ENCODE results near the gene ZNF439. TPM values are rescaled to one million over a fixed set of nuclear protein-coding genes. Genes with fewer than 3 reads are reported as not detected.
"Not testable (repeated sequence)": the region's sequence is repeated elsewhere in the genome, so short reads cannot be mapped to it uniquely, and the experiment has no call there.

ZNF439 gene
- total RNA-seq, 1 donor from 2014 or later: 8.8 TPM

DNA sequence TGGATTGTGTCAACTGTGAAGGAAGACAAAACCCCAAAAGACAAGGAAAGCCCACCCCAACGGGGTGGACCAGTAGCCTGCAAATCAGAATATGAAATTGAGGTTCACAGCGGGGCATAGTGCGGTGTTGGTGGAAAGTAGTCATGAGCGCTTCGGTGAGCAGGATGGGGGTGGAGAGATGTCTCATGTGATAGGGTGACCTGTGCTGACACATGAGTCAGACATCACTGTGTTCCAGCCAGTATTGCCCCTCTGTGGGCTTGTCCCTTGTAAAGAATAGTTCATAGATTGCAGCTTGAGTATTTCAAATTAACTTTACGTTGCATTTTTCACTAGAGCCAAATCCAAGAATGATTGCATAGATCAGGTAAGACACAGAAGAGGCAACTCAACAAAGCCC, 46.3 kb downstream of the ZNF439 start:
- no peak for DNase-seq (ENCODE audit: low spot score in 2 of 2, unreplicated experiment in 2 of 2)
- Mint-ChIP-seq H3K27ac (no peak overlapping the region), H3K4me1 (peaks cover 5% of the 10 kb centered on the region), H3K36me3 (peaks cover 84% of the 10 kb centered on the region), H3K9me3 (peaks cover 44% of the 10 kb centered on the region), H3K27me3 (ENCODE audit: low read depth) (no peaks in the 10 kb centered on the region), H3K4me3 (no peak overlapping the region)
- TF ChIP-seq, protein P1, sequence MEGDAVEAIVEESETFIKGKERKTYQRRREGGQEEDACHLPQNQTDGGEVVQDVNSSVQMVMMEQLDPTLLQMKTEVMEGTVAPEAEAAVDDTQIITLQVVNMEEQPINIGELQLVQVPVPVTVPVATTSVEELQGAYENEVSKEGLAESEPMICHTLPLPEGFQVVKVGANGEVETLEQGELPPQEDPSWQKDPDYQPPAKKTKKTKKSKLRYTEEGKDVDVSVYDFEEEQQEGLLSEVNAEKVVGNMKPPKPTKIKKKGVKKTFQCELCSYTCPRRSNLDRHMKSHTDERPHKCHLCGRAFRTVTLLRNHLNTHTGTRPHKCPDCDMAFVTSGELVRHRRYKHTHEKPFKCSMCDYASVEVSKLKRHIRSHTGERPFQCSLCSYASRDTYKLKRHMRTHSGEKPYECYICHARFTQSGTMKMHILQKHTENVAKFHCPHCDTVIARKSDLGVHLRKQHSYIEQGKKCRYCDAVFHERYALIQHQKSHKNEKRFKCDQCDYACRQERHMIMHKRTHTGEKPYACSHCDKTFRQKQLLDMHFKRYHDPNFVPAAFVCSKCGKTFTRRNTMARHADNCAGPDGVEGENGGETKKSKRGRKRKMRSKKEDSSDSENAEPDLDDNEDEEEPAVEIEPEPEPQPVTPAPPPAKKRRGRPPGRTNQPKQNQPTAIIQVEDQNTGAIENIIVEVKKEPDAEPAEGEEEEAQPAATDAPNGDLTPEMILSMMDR (IDR thresholded peaks at IDR 0.05; ENCODE audit: unreplicated experiment): no peak

DNA sequence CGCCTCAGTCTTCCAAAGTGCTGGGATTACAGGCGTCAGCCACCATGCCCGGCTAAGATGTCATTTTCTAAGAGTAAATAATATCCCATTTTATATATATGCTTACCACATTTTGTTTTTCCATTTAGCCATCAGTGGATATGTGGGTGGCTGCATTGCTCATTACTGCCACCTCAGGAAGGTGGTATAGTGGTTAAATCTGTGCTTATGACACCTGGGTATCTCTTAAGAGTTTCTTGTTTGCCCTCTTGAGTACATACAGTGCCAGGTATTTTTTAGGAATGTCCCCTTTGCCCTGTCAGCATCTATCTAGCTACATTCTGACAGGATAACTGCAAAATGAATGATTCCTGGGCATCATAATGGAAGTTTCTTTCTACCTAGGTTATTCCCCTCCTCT, 53.7 kb downstream of the ZNF439 start:
- Mint-ChIP-seq H3K36me3 (peaks cover 85% of the 10 kb centered on the region), H3K27me3 (ENCODE audit: low read depth) (no peaks in the 10 kb centered on the region), H3K9me3 (peaks cover 58% of the 10 kb centered on the region), H3K27ac (no peak overlapping the region), H3K4me1 (no peaks in the 10 kb centered on the region), H3K4me3 (no peak overlapping the region)
- DNase-seq (ENCODE audit: low spot score in 2 of 2, unreplicated experiment in 2 of 2): no peak
- TF ChIP-seq, protein P1 (IDR thresholded peaks at IDR 0.05; ENCODE audit: unreplicated experiment): no peak

DNA sequence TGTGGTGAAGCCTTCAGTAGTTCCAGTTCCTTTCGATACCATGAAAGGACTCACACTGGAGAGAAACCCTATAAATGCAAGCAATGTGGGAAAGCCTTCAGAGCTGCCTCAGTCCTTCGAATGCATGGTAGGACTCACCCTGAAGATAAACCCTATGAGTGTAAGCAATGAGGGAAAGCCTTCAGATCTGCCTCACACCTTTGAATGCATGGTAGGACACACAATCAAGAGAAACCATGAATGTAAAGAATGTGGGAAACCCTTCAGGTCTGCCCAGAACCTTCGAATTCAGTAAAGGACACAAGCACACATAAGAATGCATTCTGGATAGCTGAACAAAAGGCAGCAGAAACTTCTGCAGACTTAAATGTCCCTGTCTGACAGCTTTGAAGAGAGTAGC, 57.4 kb downstream of the ZNF439 start:
- no peak for DNase-seq (ENCODE audit: low spot score in 2 of 2, unreplicated experiment in 2 of 2)
- Mint-ChIP-seq H3K9me3 (peaks cover 59% of the 10 kb centered on the region), H3K27ac (no peak overlapping the region), H3K4me3 (no peak overlapping the region), H3K36me3 (peaks cover 86% of the 10 kb centered on the region), H3K27me3 (ENCODE audit: low read depth) (no peaks in the 10 kb centered on the region), H3K4me1 (no peaks in the 10 kb centered on the region)
- TF ChIP-seq, protein P1 (IDR thresholded peaks at IDR 0.05; ENCODE audit: unreplicated experiment): no peak

DNA sequence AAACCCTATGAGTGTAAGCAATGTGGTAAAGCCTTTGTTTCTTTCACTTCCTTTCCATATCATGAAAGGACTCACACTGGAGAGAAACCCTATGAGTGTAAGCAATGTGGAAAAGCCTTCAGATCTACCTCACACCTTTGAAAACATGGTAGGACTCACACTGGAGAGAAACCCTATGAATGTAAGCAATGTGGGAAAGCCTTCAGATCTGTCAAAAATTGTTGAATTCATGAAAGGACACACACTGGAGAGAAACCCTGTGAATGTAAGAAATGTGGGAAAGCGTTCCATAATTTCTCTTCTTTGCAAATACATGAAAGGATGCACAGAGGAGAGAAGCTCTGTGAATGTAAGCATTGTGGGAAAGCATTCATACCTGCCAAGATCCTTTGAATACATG, 63.4 kb downstream of the ZNF439 start:
- peaks cover 51% of the 10 kb centered on the region for H3K9me3 Mint-ChIP-seq

DNA sequence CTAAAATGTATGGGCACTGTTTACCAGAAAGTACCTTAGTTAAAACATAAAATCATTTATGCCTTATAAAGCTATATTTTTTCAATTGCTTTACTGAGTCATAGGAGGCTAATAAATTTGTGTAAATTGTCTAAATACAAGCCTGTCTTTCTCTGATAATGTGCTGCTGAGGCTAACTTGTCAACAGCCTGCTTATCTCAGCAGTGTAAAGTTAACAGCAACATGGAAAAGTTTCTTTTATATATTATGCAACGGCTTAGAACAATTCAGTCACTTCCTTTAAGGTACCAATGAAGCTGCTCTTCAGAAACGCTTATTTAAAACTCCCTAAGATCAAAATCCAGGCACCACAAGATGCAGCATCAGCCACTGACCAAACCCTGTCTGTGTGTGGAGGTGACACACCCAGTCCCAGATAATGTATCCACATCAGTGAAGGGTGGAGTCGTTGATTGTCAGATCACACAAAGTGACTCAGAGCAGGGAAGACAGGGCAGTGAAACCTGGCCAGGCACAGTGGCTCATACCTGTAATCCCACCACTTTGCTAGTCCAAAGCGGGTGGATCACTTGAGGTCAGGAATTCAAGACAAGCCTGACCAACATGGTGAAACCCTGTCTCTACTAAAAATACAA, 66.0 kb downstream of the ZNF439 start:
- DNase-seq (ENCODE audit: low spot score in 2 of 2, unreplicated experiment in 2 of 2); H3K27ac Mint-ChIP-seq; H3K4me3 Mint-ChIP-seq; H3K27me3 Mint-ChIP-seq (ENCODE audit: low read depth); H3K4me1 Mint-ChIP-seq: not testable (repeated sequence)
- H3K36me3 Mint-ChIP-seq: peaks cover 58% of the 10 kb centered on the region
- peaks cover 45% of the 10 kb centered on the region for H3K9me3 Mint-ChIP-seq

More for the DNA sequence above, 63.4 kb downstream of the ZNF439 start:
- not testable (repeated sequence) for H3K4me1 Mint-ChIP-seq; H3K4me3 Mint-ChIP-seq; DNase-seq (ENCODE audit: low spot score in 2 of 2, unreplicated experiment in 2 of 2); H3K27me3 Mint-ChIP-seq (ENCODE audit: low read depth); H3K27ac Mint-ChIP-seq
- peaks cover 68% of the 10 kb centered on the region for H3K36me3 Mint-ChIP-seq

Other genes starting within 250 kb of the ZNF439 start
- 8.2 to 9.0 TPM (median 8.9 TPM) in 3 replicates for gene ZNF823, start 109.8 kb upstream of the ZNF439 start, total RNA-seq
- 8.0 to 9.6 TPM (median 8.7 TPM) in 3 replicates for gene ZNF441, start 81.7 kb upstream of the ZNF439 start, total RNA-seq
- 4.7 to 6.1 TPM (median 5.8 TPM) in 3 replicates for gene ZNF491, start 50.2 kb upstream of the ZNF439 start, total RNA-seq
- 20.2 to 21.6 TPM (median 20.7 TPM) in 3 replicates for gene ZNF440, start 34.5 kb upstream of the ZNF439 start, total RNA-seq
- gene ZNF69, start 39.1 kb downstream of the ZNF439 start, total RNA-seq: 25.1 to 27.8 TPM (median 27.8 TPM) in 3 replicates
- 13.4 to 15.0 TPM (median 14.2 TPM) in 3 replicates for gene ZNF700, start 76.4 kb downstream of the ZNF439 start, total RNA-seq
- 5.9 to 7.2 TPM (median 7.1 TPM) in 3 replicates for gene ZNF763, start 116.3 kb downstream of the ZNF439 start, total RNA-seq
- gene ZNF433, start 187.0 kb downstream of the ZNF439 start, total RNA-seq: 16.5 to 20.6 TPM (median 16.5 TPM) in 3 replicates
- 0.22 to 0.68 TPM (median 0.40 TPM) in 3 replicates for gene ZNF878, start 204.2 kb downstream of the ZNF439 start, total RNA-seq
- 13.5 to 15.1 TPM (median 13.5 TPM) in 3 replicates for gene ZNF844, start 216.0 kb downstream of the ZNF439 start, total RNA-seq